Adipocyte (in vitro differentiated cells): Measurements from ENCODE around the gene PRSS35.
"Not testable (repeated sequence)": the region's sequence is repeated elsewhere in the genome, so short reads cannot be mapped to it uniquely, and the experiment has no call there.

Source experiments
- DNase-seq: peaks from one replicate; pipeline ENCODE4 v3.0.0-alpha.2; 2015; ENCODE audit warnings: low read depth
- H3K27me3 ChIP-seq: replicated peaks from 2 replicates; pipeline ENCODE4 v1.7.0; 2013; ENCODE audit warnings: mild to moderate bottlenecking, low read length, moderate library complexity; ENCODE audit not compliant: control insufficient read depth, insufficient read depth
- H3K36me3 ChIP-seq: 2 replicates; pipeline ENCODE4 v1.7.0; 2013; ENCODE audit warnings: low read length, mild to moderate bottlenecking, moderate library complexity; ENCODE audit not compliant: control insufficient read depth, insufficient read depth, severe bottlenecking
- H3K4me1 ChIP-seq: 2 replicates; pipeline ENCODE4 v1.7.0; 2013; ENCODE audit warnings: mild to moderate bottlenecking, low read length, moderate library complexity; ENCODE audit not compliant: control insufficient read depth, insufficient read depth
- H3K4me3 ChIP-seq: 2 replicates; pipeline ENCODE4 v1.7.0; 2013; ENCODE audit warnings: mild to moderate bottlenecking, low read length, moderate library complexity
- H3K9ac ChIP-seq: 2 replicates; pipeline ENCODE4 v1.7.0; 2013; ENCODE audit warnings: mild to moderate bottlenecking, low read length, moderate library complexity
- H3K9me3 ChIP-seq: 2 replicates; pipeline ENCODE4 v1.7.0; 2013; ENCODE audit warnings: mild to moderate bottlenecking, low read length, moderate library complexity; ENCODE audit not compliant: control insufficient read depth

PRSS35 gene

GRCh38 chr6:83518816-83519480 is 6.6 kb downstream of the PRSS35 start:
- Histone ChIP-seq H3K27me3 (no peaks in the 10 kb centered on the region), H3K36me3 (no peaks in the 10 kb centered on the region), H3K9ac (peak overlapping the region; percentile 39), H3K4me1 (peaks cover 11% of the 10 kb centered on the region), H3K4me3 (peak overlapping the region; percentile 51), H3K9me3 (no peaks in the 10 kb centered on the region)
- DNase-seq = peak; percentile 54

DNA sequence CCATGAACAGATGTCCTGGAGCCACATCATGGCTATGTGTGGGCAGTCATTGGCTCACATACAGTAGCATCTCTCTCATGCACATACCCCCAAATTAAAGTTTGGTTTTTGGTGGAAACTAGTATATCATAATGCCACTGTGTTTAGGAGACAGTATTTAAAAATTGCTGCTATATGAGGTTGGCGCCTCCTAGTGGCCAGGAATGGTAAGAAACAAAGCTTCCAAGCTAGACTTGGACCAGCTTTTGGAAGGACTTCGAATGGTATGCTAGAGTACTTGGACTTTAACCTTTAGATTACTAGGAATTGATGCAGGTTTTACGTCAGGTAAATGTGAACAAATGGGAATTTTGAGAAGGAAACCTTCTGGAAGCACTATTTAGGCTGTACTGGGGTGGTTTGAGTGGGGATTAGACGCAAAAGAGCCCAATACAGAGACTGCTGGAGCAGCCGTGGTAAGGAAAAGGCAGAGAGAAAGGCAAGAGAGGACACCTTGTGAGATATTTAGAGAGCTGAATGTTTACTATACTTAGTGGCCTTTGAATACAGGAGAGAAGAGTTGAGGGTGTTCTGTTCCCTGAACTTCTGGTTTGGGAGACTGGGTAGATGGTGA is 23.8 kb downstream of the PRSS35 start:
- no peaks in the 10 kb centered on the region for H3K9me3 ChIP-seq
- DNase-seq = peak; percentile 60
- peaks cover 7% of the 10 kb centered on the region for H3K27me3 ChIP-seq
- H3K4me3 ChIP-seq = no peak overlapping the region
- no peaks in the 10 kb centered on the region for H3K4me1 ChIP-seq
- H3K36me3 ChIP-seq = no peaks in the 10 kb centered on the region
- H3K9ac ChIP-seq = no peak overlapping the region

DNA sequence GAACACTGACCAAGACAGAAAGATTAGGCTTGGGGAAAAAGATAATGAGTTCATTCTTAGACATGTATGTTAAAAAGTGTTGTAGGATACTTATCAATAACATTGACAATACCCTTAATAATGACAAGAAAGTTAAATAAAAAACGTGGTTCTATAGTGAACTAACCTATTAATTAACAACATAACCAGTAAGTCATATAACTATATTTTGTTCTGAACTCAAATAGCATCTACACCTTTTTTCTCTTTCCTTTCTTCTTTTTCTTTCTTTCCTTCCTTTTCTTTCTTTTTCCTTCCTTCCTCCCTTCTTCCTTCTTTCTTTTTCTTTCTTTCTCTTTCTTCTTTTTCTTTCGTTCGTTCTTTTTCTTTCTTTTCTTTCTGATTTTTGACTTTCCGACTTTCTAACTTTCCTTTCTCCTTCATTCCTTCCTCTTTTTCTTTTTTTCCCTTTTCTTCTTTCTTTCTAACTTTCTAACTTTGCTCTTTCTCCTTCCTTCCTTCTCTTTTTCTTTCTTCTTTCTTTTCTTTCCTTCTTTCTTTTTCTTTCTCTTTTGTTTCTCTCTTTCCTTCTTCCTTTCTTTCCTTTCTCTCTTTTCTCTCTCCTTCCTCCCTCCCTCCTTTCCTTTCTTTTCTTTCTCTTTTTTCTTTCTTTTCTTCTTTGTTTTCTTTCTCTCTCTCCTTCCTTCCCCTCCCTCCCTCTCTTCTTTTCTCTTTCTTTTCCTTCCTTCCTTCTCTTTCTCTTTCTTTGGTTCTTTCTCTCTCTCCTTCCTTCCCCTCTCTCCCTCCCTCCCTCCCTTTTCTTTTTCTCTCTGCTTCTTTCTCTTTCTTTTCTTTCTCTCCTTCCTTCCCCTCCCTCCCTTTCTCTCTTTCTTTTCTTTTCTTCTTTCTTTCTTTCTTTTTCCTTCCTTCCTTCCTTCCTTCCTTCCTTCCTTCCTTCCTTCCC is 24.6 kb downstream of the PRSS35 start:
- no peak overlapping the region for H3K4me3 ChIP-seq
- no peaks in the 10 kb centered on the region for H3K4me1 ChIP-seq
- H3K9me3 ChIP-seq = no peaks in the 10 kb centered on the region
- H3K9ac ChIP-seq = no peak overlapping the region
- H3K36me3 ChIP-seq = no peaks in the 10 kb centered on the region
- DNase-seq = no peak
- H3K27me3 ChIP-seq = peaks cover 5% of the 10 kb centered on the region

DNA sequence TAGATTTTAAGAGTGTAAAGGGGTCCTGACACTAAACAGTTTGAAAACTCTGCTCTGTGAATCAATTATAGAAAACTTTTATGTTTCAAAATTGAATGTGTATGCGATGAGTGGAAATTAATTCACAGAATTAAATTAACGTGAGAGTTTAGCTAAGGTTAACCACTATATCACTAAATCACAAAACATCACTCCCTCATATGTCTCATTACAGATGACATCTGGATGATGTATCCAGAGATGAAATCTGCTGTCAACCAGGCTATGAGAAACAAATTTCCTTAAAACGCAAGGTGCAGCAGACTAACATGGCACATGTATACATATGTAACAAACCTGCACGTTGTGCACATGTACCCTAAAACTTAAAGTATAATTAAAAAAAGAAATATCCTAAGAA is 27.3 kb downstream of the PRSS35 start:
- Histone ChIP-seq H3K9me3 (no peaks in the 10 kb centered on the region), H3K36me3 (no peaks in the 10 kb centered on the region), H3K27me3 (peaks cover 3% of the 10 kb centered on the region), H3K4me1 (no peaks in the 10 kb centered on the region), H3K9ac (no peak overlapping the region), H3K4me3 (no peak overlapping the region)
- DNase-seq = no peak

- Histone ChIP-seq H3K4me3 (no peak overlapping the region), H3K36me3 (no peaks in the 10 kb centered on the region), H3K4me1 (no peaks in the 10 kb centered on the region), H3K27me3 (peaks cover 4% of the 10 kb centered on the region), H3K9me3 (peaks cover 3% of the 10 kb centered on the region), H3K9ac (no peak overlapping the region)
- DNase-seq = no peak
These were observed 34.3 kb downstream of the PRSS35 start for GRCh38 chr6:83546636-83547035.

DNA sequence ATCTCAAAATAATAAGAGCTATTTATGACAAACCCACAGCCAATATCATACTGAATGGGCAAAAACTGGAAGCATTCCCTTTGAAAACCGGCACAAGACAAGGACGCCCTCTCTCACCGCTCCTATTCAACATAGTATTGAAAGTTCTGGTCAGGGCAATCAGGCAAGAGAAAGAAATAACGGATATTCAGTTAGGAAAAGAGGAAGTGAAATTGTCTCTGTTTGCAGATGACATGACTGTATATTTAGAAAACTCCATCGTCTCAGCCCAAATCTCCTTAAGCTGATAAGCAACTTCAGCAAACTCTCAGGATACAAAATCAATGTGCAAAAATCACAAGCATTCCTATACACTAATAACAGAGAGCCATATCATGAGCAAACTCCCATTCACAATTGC is 38.1 kb downstream of the PRSS35 start:
- not testable (repeated sequence) for H3K36me3 ChIP-seq, H3K9me3 ChIP-seq, H3K9ac ChIP-seq, H3K4me1 ChIP-seq, H3K4me3 ChIP-seq, H3K27me3 ChIP-seq, DNase-seq

GRCh38 chr6:83551748-83552147 is 39.4 kb downstream of the PRSS35 start:
- not testable (repeated sequence) for DNase-seq, H3K9ac ChIP-seq, H3K36me3 ChIP-seq, H3K27me3 ChIP-seq, H3K4me3 ChIP-seq, H3K4me1 ChIP-seq, H3K9me3 ChIP-seq

GRCh38 chr6:83556871-83557270 is 44.5 kb downstream of the PRSS35 start:
- H3K4me3 ChIP-seq = no peak overlapping the region
- H3K9me3 ChIP-seq = no peaks in the 10 kb centered on the region
- DNase-seq = no peak
- no peak overlapping the region for H3K9ac ChIP-seq
- peaks cover 7% of the 10 kb centered on the region for H3K27me3 ChIP-seq
- no peaks in the 10 kb centered on the region for H3K36me3 ChIP-seq
- no peaks in the 10 kb centered on the region for H3K4me1 ChIP-seq

DNA sequence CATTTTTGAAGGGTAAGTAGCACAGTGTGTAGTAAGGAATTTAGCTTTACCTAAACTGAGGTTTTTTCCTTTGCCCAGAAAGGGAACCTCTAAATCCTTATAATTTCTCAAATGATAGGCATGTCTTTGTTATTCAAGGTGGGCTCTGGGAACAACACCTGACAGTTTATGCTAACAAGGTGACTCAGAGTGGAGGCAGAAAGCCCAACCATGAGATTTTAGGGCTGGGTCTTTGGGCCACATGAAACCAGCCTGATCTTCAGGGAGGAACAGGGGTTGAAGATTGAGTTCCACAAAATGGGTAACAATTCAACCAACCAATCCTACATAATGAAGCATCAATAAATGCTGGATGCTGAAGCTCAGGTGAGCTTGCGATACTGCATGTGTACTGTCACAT is 46.6 kb downstream of the PRSS35 start:
- no peak for DNase-seq

GRCh38 chr6:83571663-83572185 is 59.4 kb downstream of the PRSS35 start:
- not testable (repeated sequence) for H3K4me1 ChIP-seq, H3K9me3 ChIP-seq, H3K9ac ChIP-seq, DNase-seq, H3K4me3 ChIP-seq, H3K36me3 ChIP-seq, H3K27me3 ChIP-seq

More for the DNA sequence above, 46.6 kb downstream of the PRSS35 start:
- Histone ChIP-seq H3K27me3 (peaks cover 7% of the 10 kb centered on the region), H3K9me3 (no peaks in the 10 kb centered on the region), H3K4me3 (no peak overlapping the region), H3K4me1 (no peaks in the 10 kb centered on the region), H3K9ac (no peak overlapping the region), H3K36me3 (no peaks in the 10 kb centered on the region)

DNA sequence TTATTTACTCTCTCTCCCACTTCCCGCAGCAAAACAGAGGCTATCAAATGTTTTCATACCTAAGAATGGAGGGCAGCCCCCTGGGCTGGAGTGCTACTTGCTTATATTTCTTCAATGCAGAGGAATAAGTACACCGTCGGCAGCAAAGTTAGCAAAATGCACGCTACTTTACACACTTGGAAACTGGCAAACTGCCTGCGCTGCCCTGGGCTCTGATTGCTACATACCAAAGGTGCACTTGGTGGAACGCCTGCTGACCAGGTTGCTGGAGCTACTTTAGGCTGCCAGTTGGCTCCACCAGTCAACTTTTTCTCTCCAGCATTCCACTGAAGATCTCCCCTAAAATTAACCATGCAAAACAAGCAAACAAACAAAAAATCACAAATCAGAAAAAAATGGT is 62.4 kb downstream of the PRSS35 start:
- no peak for DNase-seq
- H3K4me3 ChIP-seq = no peak overlapping the region
- no peak overlapping the region for H3K9ac ChIP-seq
- H3K36me3 ChIP-seq = no peaks in the 10 kb centered on the region
- no peaks in the 10 kb centered on the region for H3K4me1 ChIP-seq
- H3K27me3 ChIP-seq = no peaks in the 10 kb centered on the region
- no peaks in the 10 kb centered on the region for H3K9me3 ChIP-seq
